ENCODE measurements around the gene ZNF592.
"Not testable (repeated sequence)": the region's sequence is repeated elsewhere in the genome, so short reads cannot be mapped to it uniquely, and the experiment has no call there.

ZNF592 gene

GRCh38 chr15:84721371-84721770 lies 27.0 kb upstream of the ZNF592 start:
- DNase-seq: no peak
- Histone ChIP-seq H3K27me3 (replicated peaks; ENCODE audit: control insufficient read depth, insufficient read depth, low read length, poor library complexity, severe bottlenecking) (no peaks in the 10 kb centered on the region), H3K4me1 (ENCODE audit: control insufficient read depth, insufficient read depth, low read length, poor library complexity, severe bottlenecking) (peaks cover 32% of the 10 kb centered on the region), H3K4me3 (ENCODE audit: insufficient read depth, low read depth, low read length, poor library complexity, severe bottlenecking) (no peak overlapping the region), H3K27ac (ENCODE audit: insufficient read depth, low read length, poor library complexity, severe bottlenecking) (peak overlapping the region; percentile 5), H3K36me3 (ENCODE audit: control insufficient read depth, insufficient read depth, low read length) (no peaks in the 10 kb centered on the region), H3K9me3 (ENCODE audit: control insufficient read depth, low read length) (no peaks in the 10 kb centered on the region)

DNA sequence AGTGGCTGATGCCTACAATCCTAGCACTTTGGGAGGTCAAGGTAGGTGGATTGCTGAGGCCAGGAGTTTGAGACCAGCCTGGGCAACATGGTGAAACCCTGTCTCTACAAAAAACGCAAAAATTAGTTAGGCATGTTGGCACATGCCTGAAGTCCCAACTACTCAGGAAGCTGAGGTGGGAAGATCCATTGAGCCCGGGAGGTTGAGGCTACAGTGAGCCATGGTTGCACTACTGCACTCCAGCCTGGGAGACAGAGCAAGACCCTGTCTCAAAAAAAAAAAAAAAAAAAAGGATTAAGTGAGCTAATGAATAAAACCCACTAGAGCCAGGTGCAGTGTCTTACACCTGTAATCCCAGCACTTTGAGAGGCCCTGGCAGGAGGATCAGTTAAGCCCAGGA lies 25.8 kb upstream of the ZNF592 start:
- Histone ChIP-seq H3K27me3 (replicated peaks; ENCODE audit: control insufficient read depth, insufficient read depth, low read length, poor library complexity, severe bottlenecking) (no peaks in the 10 kb centered on the region), H3K4me3 (ENCODE audit: insufficient read depth, low read depth, low read length, poor library complexity, severe bottlenecking) (no peak overlapping the region), H3K36me3 (ENCODE audit: control insufficient read depth, insufficient read depth, low read length) (no peaks in the 10 kb centered on the region), H3K4me1 (ENCODE audit: control insufficient read depth, insufficient read depth, low read length, poor library complexity, severe bottlenecking) (peaks cover 32% of the 10 kb centered on the region), H3K9me3 (ENCODE audit: control insufficient read depth, low read length) (no peaks in the 10 kb centered on the region), H3K27ac (ENCODE audit: insufficient read depth, low read length, poor library complexity, severe bottlenecking) (peak overlapping the region; percentile 18)
- no peak for DNase-seq

- no peaks in the 10 kb centered on the region for H3K27me3 ChIP-seq (replicated peaks; ENCODE audit: control insufficient read depth, insufficient read depth, low read length, poor library complexity, severe bottlenecking)
- H3K27ac ChIP-seq (ENCODE audit: insufficient read depth, low read length, poor library complexity, severe bottlenecking): peak overlapping the region; percentile 48
- no peak overlapping the region for H3K4me3 ChIP-seq (ENCODE audit: insufficient read depth, low read depth, low read length, poor library complexity, severe bottlenecking)
- no peaks in the 10 kb centered on the region for H3K36me3 ChIP-seq (ENCODE audit: control insufficient read depth, insufficient read depth, low read length)
- H3K4me1 ChIP-seq (ENCODE audit: control insufficient read depth, insufficient read depth, low read length, poor library complexity, severe bottlenecking): peaks cover 35% of the 10 kb centered on the region
- DNase-seq: peak in 1 of 3 donors; percentile 9
- no peaks in the 10 kb centered on the region for H3K9me3 ChIP-seq (ENCODE audit: control insufficient read depth, low read length)
Observed at GRCh38 chr15:84725001-84725491, 23.3 kb upstream of the ZNF592 start.

DNA sequence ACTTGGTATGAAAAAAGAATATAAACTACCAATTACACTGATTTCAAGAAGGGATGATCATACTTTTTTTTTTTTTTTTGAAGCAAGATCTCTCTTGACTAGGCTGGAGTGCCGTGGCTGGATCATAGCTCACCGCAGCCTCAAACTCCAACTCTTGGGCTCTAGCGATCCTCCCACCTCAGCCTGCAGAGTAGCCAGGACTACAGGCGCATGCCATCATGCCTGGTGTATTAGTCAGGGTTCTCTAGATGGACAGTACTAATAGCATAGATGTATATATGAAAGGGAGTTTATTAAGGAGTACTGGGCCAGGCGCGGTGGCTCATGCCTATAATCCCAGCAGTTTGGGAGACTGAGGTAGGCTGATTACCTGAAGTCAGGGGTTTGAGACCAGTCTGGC lies 21.0 kb upstream of the ZNF592 start:
- no peak for DNase-seq
- H3K4me1 ChIP-seq (ENCODE audit: control insufficient read depth, insufficient read depth, low read length, poor library complexity, severe bottlenecking): peaks cover 18% of the 10 kb centered on the region

GRCh38 chr15:84731774-84732173 lies 16.6 kb upstream of the ZNF592 start:
- Histone ChIP-seq H3K4me3 (ENCODE audit: insufficient read depth, low read depth, low read length, poor library complexity, severe bottlenecking) (no peak overlapping the region), H3K9me3 (ENCODE audit: control insufficient read depth, low read length) (no peaks in the 10 kb centered on the region), H3K4me1 (ENCODE audit: control insufficient read depth, insufficient read depth, low read length, poor library complexity, severe bottlenecking) (peaks cover 15% of the 10 kb centered on the region), H3K27me3 (replicated peaks; ENCODE audit: control insufficient read depth, insufficient read depth, low read length, poor library complexity, severe bottlenecking) (no peaks in the 10 kb centered on the region), H3K27ac (ENCODE audit: insufficient read depth, low read length, poor library complexity, severe bottlenecking) (no peak overlapping the region), H3K36me3 (ENCODE audit: control insufficient read depth, insufficient read depth, low read length) (no peaks in the 10 kb centered on the region)
- no peak for DNase-seq

More for the DNA sequence above, 21.0 kb upstream of the ZNF592 start:
- no peak overlapping the region for H3K4me3 ChIP-seq (ENCODE audit: insufficient read depth, low read depth, low read length, poor library complexity, severe bottlenecking)
- no peaks in the 10 kb centered on the region for H3K9me3 ChIP-seq (ENCODE audit: control insufficient read depth, low read length)
- no peaks in the 10 kb centered on the region for H3K36me3 ChIP-seq (ENCODE audit: control insufficient read depth, insufficient read depth, low read length)
- H3K27ac ChIP-seq (ENCODE audit: insufficient read depth, low read length, poor library complexity, severe bottlenecking): no peak overlapping the region
- no peaks in the 10 kb centered on the region for H3K27me3 ChIP-seq (replicated peaks; ENCODE audit: control insufficient read depth, insufficient read depth, low read length, poor library complexity, severe bottlenecking)

DNA sequence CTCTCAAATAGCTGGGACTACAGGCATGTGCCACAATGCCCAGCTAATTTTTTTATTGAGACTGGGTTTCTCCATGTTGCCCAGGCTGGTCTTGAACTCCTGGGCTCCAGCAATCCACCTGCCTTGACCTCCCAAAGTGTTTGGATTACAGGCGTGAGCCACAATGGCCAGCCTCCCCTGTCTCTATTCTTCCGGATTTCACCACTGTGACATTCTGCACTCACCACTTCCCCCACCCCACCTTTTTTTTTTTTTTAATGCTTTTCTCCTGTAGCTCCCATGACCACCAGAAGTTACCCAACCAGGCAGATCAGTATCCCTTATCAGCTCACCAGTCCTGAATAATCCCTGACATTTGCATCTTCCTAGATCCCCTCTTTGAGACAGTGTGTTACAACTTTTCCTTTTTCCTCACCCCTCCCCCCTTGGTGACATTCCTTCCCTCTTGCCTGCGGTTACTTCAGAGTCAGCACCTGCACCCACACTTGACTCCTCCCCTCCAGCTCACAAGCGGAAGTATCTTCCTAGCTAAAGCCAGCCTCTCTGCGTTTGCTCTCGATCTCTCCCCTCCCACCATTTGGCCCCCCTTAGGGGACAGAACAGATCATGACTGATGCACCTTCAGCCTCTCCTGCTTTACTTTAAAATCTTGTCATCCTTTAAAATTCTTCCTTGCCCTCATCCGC lies 13.5 kb upstream of the ZNF592 start:
- Histone ChIP-seq H3K27ac (ENCODE audit: insufficient read depth, low read length, poor library complexity, severe bottlenecking) (peak overlapping the region; percentile 61), H3K27me3 (replicated peaks; ENCODE audit: control insufficient read depth, insufficient read depth, low read length, poor library complexity, severe bottlenecking) (no peaks in the 10 kb centered on the region), H3K36me3 (ENCODE audit: control insufficient read depth, insufficient read depth, low read length) (no peaks in the 10 kb centered on the region), H3K9me3 (ENCODE audit: control insufficient read depth, low read length) (no peaks in the 10 kb centered on the region), H3K4me3 (ENCODE audit: insufficient read depth, low read depth, low read length, poor library complexity, severe bottlenecking) (peak overlapping the region; percentile 16), H3K4me1 (ENCODE audit: control insufficient read depth, insufficient read depth, low read length, poor library complexity, severe bottlenecking) (peaks cover 16% of the 10 kb centered on the region)
- peak; percentile 48 to 62 (median 61) for DNase-seq

- Histone ChIP-seq H3K4me3 (ENCODE audit: insufficient read depth, low read depth, low read length, poor library complexity, severe bottlenecking) (peak overlapping the region; percentile 16), H3K27ac (ENCODE audit: insufficient read depth, low read length, poor library complexity, severe bottlenecking) (peak overlapping the region; percentile 61), H3K4me1 (ENCODE audit: control insufficient read depth, insufficient read depth, low read length, poor library complexity, severe bottlenecking) (peaks cover 16% of the 10 kb centered on the region)
- not testable (repeated sequence) for H3K27me3 ChIP-seq (replicated peaks; ENCODE audit: control insufficient read depth, insufficient read depth, low read length, poor library complexity, severe bottlenecking); DNase-seq; H3K9me3 ChIP-seq (ENCODE audit: control insufficient read depth, low read length); H3K36me3 ChIP-seq (ENCODE audit: control insufficient read depth, insufficient read depth, low read length)
Observed at GRCh38 chr15:84735480-84736061, 12.8 kb upstream of the ZNF592 start.

GRCh38 chr15:84736375-84736774 lies 12.0 kb upstream of the ZNF592 start:
- peaks cover 16% of the 10 kb centered on the region for H3K4me1 ChIP-seq (ENCODE audit: control insufficient read depth, insufficient read depth, low read length, poor library complexity, severe bottlenecking)
- H3K27ac ChIP-seq (ENCODE audit: insufficient read depth, low read length, poor library complexity, severe bottlenecking): no peak overlapping the region
- peak; percentile 41 to 47 (median 41) for DNase-seq
- no peaks in the 10 kb centered on the region for H3K27me3 ChIP-seq (replicated peaks; ENCODE audit: control insufficient read depth, insufficient read depth, low read length, poor library complexity, severe bottlenecking)
- H3K4me3 ChIP-seq (ENCODE audit: insufficient read depth, low read depth, low read length, poor library complexity, severe bottlenecking): no peak overlapping the region
- H3K36me3 ChIP-seq (ENCODE audit: control insufficient read depth, insufficient read depth, low read length): no peaks in the 10 kb centered on the region
- H3K9me3 ChIP-seq (ENCODE audit: control insufficient read depth, low read length): no peaks in the 10 kb centered on the region

DNA sequence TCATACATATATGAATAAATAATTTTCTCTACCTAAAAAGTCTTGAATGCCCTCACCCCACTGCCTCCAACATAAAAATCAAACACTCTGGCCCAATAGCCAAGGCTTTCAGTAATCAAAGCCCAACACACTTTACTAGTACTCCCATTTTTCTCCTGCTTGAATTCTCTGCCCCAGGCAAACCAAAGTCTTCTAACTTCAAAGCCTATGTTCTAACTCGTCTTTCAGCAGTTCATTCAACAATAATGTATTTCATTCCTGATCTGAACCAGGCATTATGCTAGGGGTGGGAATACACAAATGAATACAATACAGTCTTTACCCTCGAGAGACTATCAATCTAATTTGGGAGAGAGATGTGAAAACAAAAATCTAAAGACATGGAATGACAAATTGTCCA lies 11.4 kb upstream of the ZNF592 start:
- H3K27ac ChIP-seq (ENCODE audit: insufficient read depth, low read length, poor library complexity, severe bottlenecking): no peak overlapping the region
- H3K4me1 ChIP-seq (ENCODE audit: control insufficient read depth, insufficient read depth, low read length, poor library complexity, severe bottlenecking): peaks cover 16% of the 10 kb centered on the region
- no peaks in the 10 kb centered on the region for H3K27me3 ChIP-seq (replicated peaks; ENCODE audit: control insufficient read depth, insufficient read depth, low read length, poor library complexity, severe bottlenecking)
- DNase-seq: no peak
- no peaks in the 10 kb centered on the region for H3K9me3 ChIP-seq (ENCODE audit: control insufficient read depth, low read length)
- no peaks in the 10 kb centered on the region for H3K36me3 ChIP-seq (ENCODE audit: control insufficient read depth, insufficient read depth, low read length)
- H3K4me3 ChIP-seq (ENCODE audit: insufficient read depth, low read depth, low read length, poor library complexity, severe bottlenecking): no peak overlapping the region

GRCh38 chr15:84740691-84741090 lies 7.7 kb upstream of the ZNF592 start:
- no peak for DNase-seq
- Histone ChIP-seq H3K4me1 (ENCODE audit: control insufficient read depth, insufficient read depth, low read length, poor library complexity, severe bottlenecking) (peaks cover 4% of the 10 kb centered on the region), H3K27me3 (replicated peaks; ENCODE audit: control insufficient read depth, insufficient read depth, low read length, poor library complexity, severe bottlenecking) (no peaks in the 10 kb centered on the region), H3K27ac (ENCODE audit: insufficient read depth, low read length, poor library complexity, severe bottlenecking) (no peak overlapping the region), H3K9me3 (ENCODE audit: control insufficient read depth, low read length) (no peaks in the 10 kb centered on the region), H3K36me3 (ENCODE audit: control insufficient read depth, insufficient read depth, low read length) (no peaks in the 10 kb centered on the region), H3K4me3 (ENCODE audit: insufficient read depth, low read depth, low read length, poor library complexity, severe bottlenecking) (no peak overlapping the region)
